GM19239 (cell line): ENCODE data around the gene S1PR5.

Experiments used
- DNase-seq: peaks from one replicate; pipeline ENCODE4 v3.0.0; 2011; ENCODE audit warnings: low spot score; ENCODE audit not compliant: insufficient read length
- FAIRE-seq: peaks from 2 replicates; lab custom pipeline; 2011; peaks lifted over from hg19 to GRCh38; lab: Jason Lieb, UNC

The S1PR5 gene

GRCh38 chr19:10517760-10518443 is 655 bp upstream of the S1PR5 start:
- DNase-seq (no peak), FAIRE-seq (no peak)

GRCh38 chr19:10516671-10517286 is 468 bp downstream of the S1PR5 start:
- FAIRE-seq (no peak), DNase-seq (no peak)

DNA sequence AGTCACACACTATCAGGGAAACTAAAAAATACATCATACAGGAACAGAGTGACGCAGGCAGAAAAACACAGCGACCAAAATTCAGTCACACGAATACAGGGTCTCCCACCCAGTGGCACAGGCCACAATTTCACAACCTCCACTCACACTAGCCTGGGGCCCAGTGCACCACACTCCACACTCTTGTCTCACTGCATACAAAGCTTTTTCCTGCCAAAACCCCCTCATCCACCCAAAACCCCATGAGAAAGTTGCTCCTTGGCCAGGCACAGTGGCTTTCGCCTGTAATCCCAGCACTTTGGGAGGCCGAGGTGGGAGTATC is 1.2 kb downstream of the S1PR5 start:
- no peak for DNase-seq
- no peak for FAIRE-seq

DNA sequence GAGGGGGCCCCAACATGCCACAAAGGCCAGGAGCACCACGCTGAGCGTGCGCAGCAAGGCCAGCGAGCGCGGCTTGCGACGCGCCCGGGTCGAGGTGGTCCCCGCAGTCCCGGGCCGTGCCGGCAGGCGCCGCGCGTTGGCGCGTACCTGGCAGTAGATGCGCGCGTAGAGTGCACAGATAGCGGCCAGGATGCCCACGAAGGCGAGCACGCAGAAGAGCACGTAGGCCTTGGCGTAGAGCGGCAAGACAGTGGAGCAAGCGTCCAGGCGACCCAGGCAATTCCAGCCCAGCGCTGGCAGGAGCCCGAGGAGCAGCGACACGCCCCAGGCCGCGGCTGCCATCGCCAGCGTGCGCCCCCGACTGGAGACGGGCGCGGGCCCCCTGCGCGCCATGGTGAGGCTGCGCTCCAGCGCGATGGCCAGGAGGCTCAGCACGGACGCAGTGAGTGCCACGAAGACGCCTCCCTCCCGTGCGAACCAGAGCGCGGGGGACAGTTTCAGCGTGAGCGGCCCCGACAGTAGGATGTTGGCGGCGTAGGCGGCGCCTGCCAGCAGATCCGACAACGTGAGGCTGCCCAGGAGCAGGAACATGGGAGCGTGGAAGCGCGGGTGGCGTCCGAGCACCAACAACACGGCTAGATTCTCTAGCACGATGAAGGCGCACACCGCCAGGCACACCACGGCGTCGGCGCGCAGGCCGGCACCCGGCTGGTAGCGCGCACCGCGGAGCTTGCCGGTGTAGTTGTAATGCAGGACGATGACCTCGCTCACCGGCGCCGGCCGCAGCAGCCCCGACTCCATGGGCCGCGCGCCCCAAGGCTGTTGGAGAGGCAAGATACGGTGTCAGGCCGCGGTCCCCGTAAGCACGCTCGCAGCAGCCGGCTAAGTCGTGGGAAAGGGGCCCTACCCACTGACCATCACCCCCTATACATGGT is 2.8 kb downstream of the S1PR5 start:
- FAIRE-seq (no peak), DNase-seq (no peak)

DNA sequence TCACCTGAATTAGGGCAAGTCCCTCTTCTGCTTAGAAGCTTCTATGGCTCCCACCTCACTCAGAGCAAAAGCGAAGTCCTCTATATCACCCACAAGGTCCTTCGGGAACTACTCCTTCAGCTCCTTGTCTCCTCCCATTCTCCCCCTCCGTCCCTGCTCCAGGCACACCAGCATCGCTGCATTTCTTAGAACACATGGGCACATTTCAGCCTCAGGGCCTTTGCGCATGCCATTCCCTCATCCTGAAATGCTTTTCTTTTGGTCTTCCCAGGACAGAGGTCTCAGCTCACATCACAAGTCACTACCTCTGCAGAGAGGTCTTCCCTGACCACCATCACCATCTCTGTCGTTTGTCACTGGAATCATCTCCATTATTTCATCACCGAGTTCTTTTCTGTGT is 4.0 kb downstream of the S1PR5 start:
- no peak for FAIRE-seq
- DNase-seq: no peak

DNA sequence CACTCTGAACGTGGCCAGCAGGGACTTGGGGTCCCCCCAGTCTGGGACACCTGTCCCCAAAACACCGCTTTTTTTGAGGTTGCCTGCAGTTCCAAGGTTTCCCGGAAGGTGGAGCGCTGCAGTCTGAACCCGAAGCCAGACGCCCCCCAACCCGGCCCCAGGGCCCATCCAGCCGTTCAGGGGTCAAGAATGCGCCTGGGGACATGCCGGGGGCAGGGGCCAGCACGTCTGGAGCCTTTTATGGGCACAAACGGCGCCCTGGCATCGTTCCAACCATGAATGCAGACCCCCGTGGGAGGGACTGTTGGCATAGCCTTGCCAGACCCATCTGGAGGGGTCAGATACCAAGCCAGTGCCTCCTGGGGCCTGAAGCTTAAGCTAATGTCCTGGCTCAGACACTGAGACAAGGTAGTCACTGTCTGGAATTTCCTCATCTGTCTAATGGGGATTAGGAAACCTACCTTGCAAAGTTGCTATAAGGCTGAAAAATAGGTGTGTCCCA is 6.9 kb downstream of the S1PR5 start:
- DNase-seq (no peak), FAIRE-seq (no peak)

DNA sequence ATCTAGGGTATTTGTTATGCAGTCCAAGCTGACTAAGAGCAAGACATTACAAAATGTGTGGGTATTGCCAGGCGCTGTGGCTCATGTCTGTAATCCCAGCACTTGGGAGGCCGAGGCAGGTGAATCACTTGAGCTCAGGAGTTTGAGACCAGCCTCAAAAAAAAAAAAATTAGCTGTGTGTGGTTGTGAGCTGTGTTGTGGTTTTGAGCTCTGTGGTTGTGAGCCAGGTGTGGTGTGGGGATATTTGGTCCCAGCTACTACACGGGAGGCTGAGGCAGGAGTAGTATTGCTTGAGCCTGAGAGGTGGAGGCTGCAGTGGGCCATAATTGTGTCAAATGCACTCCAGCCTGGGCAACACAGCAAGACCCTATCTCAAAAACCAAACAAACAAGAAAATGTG is 8.5 kb downstream of the S1PR5 start:
- FAIRE-seq: no peak
- DNase-seq: no peak

DNA sequence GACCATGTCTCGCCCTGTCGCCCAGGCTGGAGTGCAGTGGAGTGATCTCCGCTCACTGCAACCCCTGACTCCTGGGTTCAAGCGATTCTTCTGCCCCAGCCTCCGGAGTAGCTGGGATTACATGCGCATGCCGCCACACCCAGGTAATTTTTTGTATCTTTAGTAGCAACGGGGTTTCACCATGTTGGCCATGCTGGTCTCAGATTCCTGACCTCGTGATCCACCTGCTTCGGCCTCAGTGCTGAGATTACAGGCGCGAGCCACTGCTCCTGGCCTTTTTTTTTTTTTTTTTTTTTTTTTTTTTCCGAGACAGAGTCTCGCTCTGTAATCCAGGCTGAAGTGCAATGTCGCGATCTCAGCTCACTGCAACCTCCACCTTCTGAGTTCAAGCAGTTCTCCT is 9.2 kb downstream of the S1PR5 start:
- DNase-seq (no peak), FAIRE-seq (no peak)

- DNase-seq: no peak
- peak; percentile 86 for FAIRE-seq
Observed at GRCh38 chr19:10505583-10506229, 11.5 kb downstream of the S1PR5 start.

DNA sequence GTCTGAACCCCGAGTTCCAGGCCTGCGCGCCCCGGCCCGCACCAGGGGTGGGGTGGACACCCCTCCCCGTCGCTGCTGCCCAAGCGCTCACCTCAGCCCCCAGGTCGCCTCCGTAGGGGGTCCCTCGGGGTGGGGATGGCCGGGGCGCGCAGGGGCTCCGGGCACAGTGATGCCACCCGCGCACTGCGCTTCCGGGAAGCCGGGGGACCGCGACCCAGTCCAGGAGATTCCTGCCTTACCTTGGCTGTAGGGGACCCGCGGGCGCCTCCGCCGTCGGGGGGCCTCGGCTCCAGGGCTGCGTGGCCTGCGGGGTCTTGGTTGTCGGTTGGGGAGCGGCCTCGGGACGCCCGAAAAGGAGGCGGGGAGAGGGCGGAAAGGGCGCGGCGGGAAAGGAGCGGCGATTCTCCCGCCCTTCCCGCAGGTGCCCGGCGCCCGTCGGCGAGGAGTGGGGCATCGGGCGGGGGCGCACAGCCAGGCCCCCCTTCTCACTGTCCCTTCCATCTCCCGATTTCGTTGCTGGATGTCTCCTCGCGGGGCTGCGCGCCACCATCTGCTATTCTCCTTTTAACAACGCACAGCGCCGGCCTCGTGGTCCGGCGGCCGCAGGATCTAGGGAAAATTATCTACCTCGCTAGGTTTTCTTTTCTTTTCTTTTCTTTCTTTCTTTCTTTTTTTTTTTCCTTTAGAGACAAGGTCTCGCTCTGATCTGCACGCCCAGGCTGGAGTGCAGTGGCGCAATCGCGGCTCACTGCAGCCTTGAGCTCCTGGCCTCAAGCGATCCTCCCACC is 14.1 kb downstream of the S1PR5 start, which contains the start of gene KEAP1:
TSS of gene KEAP1 (minus strand) at position 355 of the 788 bp plus-strand sequence. CDS start 3,323 bp downstream, outside the sequence.
- no peak for DNase-seq
- FAIRE-seq: peak; percentile 84

- FAIRE-seq: peak; percentile 60
Observed at GRCh38 chr19:10502524-10503001, 14.7 kb downstream of the S1PR5 start.

GRCh38 chr19:10501971-10502523 is 15.2 kb downstream of the S1PR5 start:
- FAIRE-seq (peak; percentile 69), DNase-seq (peak; percentile 63)

More at GRCh38 chr19:10502524-10503001, 14.7 kb downstream of the S1PR5 start:
- peak; percentile 94 for DNase-seq

DNA sequence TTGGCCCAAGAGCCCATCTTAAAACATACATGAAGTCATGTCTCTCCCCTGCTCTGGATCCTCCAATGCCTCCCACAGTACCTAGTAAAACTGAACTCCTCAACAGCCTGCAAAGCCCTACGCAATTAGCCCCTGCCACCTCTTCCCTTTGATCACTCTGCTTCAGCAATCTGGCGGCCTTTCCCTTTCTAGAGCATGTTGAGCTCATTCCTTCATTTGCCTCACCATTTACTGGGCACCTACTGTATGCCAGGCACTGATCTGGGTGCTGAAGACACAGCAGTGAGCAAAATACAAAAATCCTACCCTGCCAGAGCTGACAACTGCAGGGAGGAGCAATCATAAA is 17.0 kb downstream of the S1PR5 start:
- no peak for FAIRE-seq

GRCh38 chr19:10499550-10500246 is 17.5 kb downstream of the S1PR5 start:
- FAIRE-seq (no peak), DNase-seq (no peak)

More for the DNA sequence above, 17.0 kb downstream of the S1PR5 start:
- no peak for DNase-seq

GRCh38 chr19:10497371-10497770 is 19.9 kb downstream of the S1PR5 start:
- DNase-seq (no peak), FAIRE-seq (no peak)

DNA sequence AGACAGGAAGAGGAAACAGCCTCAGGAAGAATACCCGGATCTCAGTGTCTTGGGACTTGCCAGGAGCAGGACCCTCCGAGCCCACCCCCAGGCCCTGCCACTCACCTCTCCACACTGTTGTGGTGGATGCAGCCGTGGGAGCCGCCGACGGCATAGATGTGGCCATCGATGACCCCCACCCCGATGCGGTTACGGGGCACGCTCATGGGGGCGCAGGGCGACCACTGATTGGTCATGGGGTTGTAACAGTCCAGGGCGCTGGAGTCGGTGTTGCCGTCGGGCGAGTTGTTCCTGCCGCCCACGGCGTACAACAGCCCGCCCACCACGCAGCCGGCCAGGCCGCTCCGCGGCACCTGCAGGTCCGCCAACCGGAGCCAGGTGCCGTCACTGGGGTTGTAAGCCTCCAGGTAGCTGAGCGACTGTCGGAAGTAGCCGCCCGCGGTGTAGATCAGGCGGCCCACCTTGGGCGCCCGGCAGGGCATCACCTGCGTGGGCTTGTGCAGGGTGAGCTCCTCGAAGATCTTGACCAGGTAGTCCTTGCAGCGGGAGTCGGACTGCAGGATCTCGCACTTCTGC is 25.7 kb downstream of the S1PR5 start:
- DNase-seq (no peak), FAIRE-seq (no peak)

DNA sequence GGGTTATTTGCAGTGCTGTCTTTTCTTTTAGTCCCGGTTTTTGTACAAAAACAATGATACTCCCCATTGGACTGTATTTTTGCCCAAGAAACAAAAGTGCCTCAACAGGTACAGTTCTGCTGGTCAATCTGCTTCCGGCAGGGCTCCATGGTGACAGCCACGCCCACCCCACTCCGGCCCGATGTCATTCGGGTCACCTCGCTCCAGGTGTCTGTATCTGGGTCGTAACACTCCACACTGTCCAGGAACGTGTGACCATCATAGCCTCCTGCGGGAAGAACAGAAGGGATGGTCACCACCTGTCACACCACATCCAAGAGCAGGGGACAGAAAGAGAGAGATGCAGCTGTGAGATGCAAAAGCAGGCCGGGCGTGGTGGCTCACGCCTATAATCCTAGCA is 30.7 kb downstream of the S1PR5 start:
- FAIRE-seq (no peak), DNase-seq (no peak)

GRCh38 chr19:10478903-10479384 is 38.3 kb downstream of the S1PR5 start:
- FAIRE-seq: peak; percentile 92
- DNase-seq: no peak
